Neural cell (in vitro differentiated cells): ENCODE data around the gene MLLT6. TPM values are rescaled to one million over a fixed set of nuclear protein-coding genes. Genes with fewer than 3 reads are reported as not detected.

Experiments
- H2AFZ ChIP-seq: fragments of 200-600, 300-800 bp; sonication (generic), shearing (Covaris generic); 2 replicates; pipeline ENCODE4 v1.6.0; 2014; ENCODE audit warnings: low read depth, mild to moderate bottlenecking, antibody characterized with exemption, low read length, moderate library complexity
- H3F3A ChIP-seq: fragments of 200-600 bp; shearing (Covaris generic); 2 replicates; pipeline ENCODE4 v1.6.1; 2016; ENCODE audit warnings: mild to moderate bottlenecking, moderate library complexity, mixed read lengths, antibody characterized with exemption, low read length; ENCODE audit not compliant: insufficient read depth, poor library complexity, severe bottlenecking
- H3K27ac ChIP-seq: fragments of 200-600, 300-800 bp; sonication (generic), shearing (Covaris generic); 2 replicates; pipeline ENCODE4 v1.5.1; 2014; ENCODE audit warnings: mild to moderate bottlenecking, low read length, moderate library complexity
- H3K27me3 ChIP-seq: fragments of 300-800, 200-600 bp; sonication (generic), shearing (Covaris generic); 2 replicates; pipeline ENCODE4 v1.6.0; 2014; ENCODE audit warnings: mild to moderate bottlenecking, low read depth, low read length, moderate library complexity; ENCODE audit not compliant: insufficient read depth
- H3K36me3 ChIP-seq: fragments of 300-800, 200-600 bp; sonication (generic), shearing (Covaris generic); 2 replicates; pipeline ENCODE4 v1.5.1; 2014; ENCODE audit warnings: mild to moderate bottlenecking, antibody characterized with exemption, low read length, moderate library complexity; ENCODE audit not compliant: insufficient read depth
- H3K4me2 ChIP-seq: fragments of 300-800, 200-600 bp; sonication (generic), shearing (Covaris generic); 2 replicates; pipeline ENCODE4 v1.6.0; 2014; ENCODE audit warnings: mild to moderate bottlenecking, low read length
- H3K4me3 ChIP-seq: fragments of 300-800, 200-600 bp; sonication (generic), shearing (Covaris generic); 2 replicates; pipeline ENCODE4 v1.5.1; 2014; ENCODE audit warnings: mild to moderate bottlenecking, low read length, moderate library complexity
- H3K79me2 ChIP-seq: fragments of 200-600 bp; shearing (Covaris generic); replicated peaks from 2 replicates; pipeline ENCODE4 v1.6.0; 2014; ENCODE audit warnings: mild to moderate bottlenecking, low read length, moderate library complexity; ENCODE audit not compliant: insufficient read depth
- H3K9ac ChIP-seq: fragments of 300-800, 200-600 bp; sonication (generic), shearing (Covaris generic); 2 replicates; pipeline ENCODE4 v1.6.1; 2016; ENCODE audit warnings: mild to moderate bottlenecking, low read length, mixed read lengths
- H3K9me2 ChIP-seq: fragments of 200-600 bp; shearing (Covaris generic); 2 replicates; pipeline ENCODE4 v1.6.1; 2016; ENCODE audit warnings: mild to moderate bottlenecking, low read length, mixed read lengths; ENCODE audit not compliant: insufficient read depth
- H3K9me3 ChIP-seq: fragments of 200-600, 300-800 bp; sonication (generic), shearing (Covaris generic); 2 replicates; pipeline ENCODE4 v1.6.1; 2016; ENCODE audit warnings: mild to moderate bottlenecking, mixed run types, low read length, moderate library complexity, mixed read lengths
- H4K20me1 ChIP-seq: fragments of 200-600 bp; shearing (Covaris generic); 2 replicates; pipeline ENCODE4 v1.6.1; 2016; ENCODE audit warnings: mild to moderate bottlenecking, mixed run types; ENCODE audit not compliant: insufficient read depth
- EP300 ChIP-seq: fragments of 450-650 bp; conservative IDR thresholded peaks from 2 replicates; pipeline ENCODE4 v1.6.1; 2014; ENCODE audit warnings: antibody characterized with exemption, mild to moderate bottlenecking, moderate library complexity; ENCODE audit not compliant: poor library complexity, severe bottlenecking
- EZH2 ChIP-seq: fragments of 200-600, 300-800 bp; shearing (Covaris generic), sonication (generic); IDR thresholded peaks from 2 replicates; pipeline ENCODE4 v1.6.1; 2014; ENCODE audit warnings: antibody characterized with exemption, low read length, borderline replicate concordance, mild to moderate bottlenecking; ENCODE audit not compliant: insufficient read depth, poor library complexity, severe bottlenecking
- MXI1 ChIP-seq: fragments of 450-650 bp; conservative IDR thresholded peaks from 2 replicates; pipeline ENCODE4 v1.6.1; 2014; ENCODE audit warnings: antibody characterized with exemption, mild to moderate bottlenecking; ENCODE audit not compliant: poor library complexity, severe bottlenecking
- POLR2AphosphoS5 ChIP-seq: IDR thresholded peaks from 2 replicates; pipeline ENCODE4 v1.6.1; 2012
- RAD21 ChIP-seq: fragments of 450-650 bp; conservative IDR thresholded peaks from 2 replicates; pipeline ENCODE4 v1.6.1; 2014; ENCODE audit warnings: antibody characterized with exemption, mild to moderate bottlenecking, moderate library complexity
- REST ChIP-seq: IDR thresholded peaks from 2 replicates; pipeline ENCODE4 v1.6.1; 2012; ENCODE audit warnings: borderline replicate concordance
- SMC3 ChIP-seq: fragments of 450-650 bp; conservative IDR thresholded peaks from 2 replicates; pipeline ENCODE4 v1.6.1; 2014; ENCODE audit warnings: antibody characterized with exemption, mild to moderate bottlenecking, moderate library complexity; ENCODE audit not compliant: poor library complexity
- TAF1 ChIP-seq: IDR thresholded peaks from 2 replicates; pipeline ENCODE4 v1.6.1; 2012; ENCODE audit warnings: low read depth
- polyA plus RNA-seq: library from polyadenylated mRNA; depleted of rRNA; stranded (reverse); fragments of >200 nt; gene quantifications from 2 replicates; pipeline ENCODE4 v1.2.3, GENCODE V29; 2014
- TF ChIP-seq, protein P1 (sequence below): fragments of 450-650 bp; IDR thresholded peaks from 2 replicates; pipeline ENCODE4 v1.5.1; 2014; ENCODE audit warnings: antibody characterized with exemption, mild to moderate bottlenecking, moderate library complexity; ENCODE audit not compliant: poor library complexity, severe bottlenecking

The MLLT6 gene
- polyA plus RNA-seq, 1 donor from 2014 or later = 19.7 TPM

DNA sequence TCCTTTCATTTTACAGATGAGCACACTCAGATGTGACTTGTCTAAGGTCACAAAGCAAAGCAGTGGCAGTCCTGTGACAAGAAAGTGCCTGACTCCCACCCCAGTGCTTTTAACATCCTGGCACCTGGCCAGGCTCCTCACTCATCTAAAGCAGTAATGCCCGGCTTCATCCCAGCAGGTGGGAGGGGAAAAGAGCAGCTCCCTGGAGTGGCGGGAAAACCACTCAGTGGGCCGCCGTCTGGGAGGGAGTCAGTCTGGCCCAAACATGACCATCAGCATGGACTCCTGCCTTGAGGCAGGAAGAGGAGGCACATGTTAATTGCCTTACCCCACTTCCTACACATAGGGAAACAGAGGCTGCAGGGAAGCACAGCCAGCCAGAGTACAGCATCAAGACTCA is 40.5 kb downstream of the MLLT6 start (continued):
- TF ChIP-seq, protein P1, sequence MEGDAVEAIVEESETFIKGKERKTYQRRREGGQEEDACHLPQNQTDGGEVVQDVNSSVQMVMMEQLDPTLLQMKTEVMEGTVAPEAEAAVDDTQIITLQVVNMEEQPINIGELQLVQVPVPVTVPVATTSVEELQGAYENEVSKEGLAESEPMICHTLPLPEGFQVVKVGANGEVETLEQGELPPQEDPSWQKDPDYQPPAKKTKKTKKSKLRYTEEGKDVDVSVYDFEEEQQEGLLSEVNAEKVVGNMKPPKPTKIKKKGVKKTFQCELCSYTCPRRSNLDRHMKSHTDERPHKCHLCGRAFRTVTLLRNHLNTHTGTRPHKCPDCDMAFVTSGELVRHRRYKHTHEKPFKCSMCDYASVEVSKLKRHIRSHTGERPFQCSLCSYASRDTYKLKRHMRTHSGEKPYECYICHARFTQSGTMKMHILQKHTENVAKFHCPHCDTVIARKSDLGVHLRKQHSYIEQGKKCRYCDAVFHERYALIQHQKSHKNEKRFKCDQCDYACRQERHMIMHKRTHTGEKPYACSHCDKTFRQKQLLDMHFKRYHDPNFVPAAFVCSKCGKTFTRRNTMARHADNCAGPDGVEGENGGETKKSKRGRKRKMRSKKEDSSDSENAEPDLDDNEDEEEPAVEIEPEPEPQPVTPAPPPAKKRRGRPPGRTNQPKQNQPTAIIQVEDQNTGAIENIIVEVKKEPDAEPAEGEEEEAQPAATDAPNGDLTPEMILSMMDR = no peak
- no peak for TF ChIP-seq SMC3

- no peaks in the 10 kb centered on the region for H3K9me2 ChIP-seq
- TF ChIP-seq POLR2AphosphoS5 = no peak
- peak; percentile 45 for TF ChIP-seq REST
- TF ChIP-seq EZH2 = no peak
- no peak for TF ChIP-seq RAD21
- peak; percentile 28 for TF ChIP-seq TAF1
- H3K9ac ChIP-seq = peak overlapping the region; percentile 100
- peak overlapping the region; percentile 79 for H3K4me2 ChIP-seq
- H3K36me3 ChIP-seq = no peaks in the 10 kb centered on the region
- no peak overlapping the region for H2AFZ ChIP-seq
- H4K20me1 ChIP-seq = peaks cover 10% of the 10 kb centered on the region
- peak overlapping the region; percentile 94 for H3K27ac ChIP-seq
- no peaks in the 10 kb centered on the region for H3K27me3 ChIP-seq
- H3F3A ChIP-seq = no peaks in the 10 kb centered on the region
- peak overlapping the region; percentile 94 for H3K4me3 ChIP-seq
- peaks cover 74% of the 10 kb centered on the region for H3K79me2 ChIP-seq
- H3K9me3 ChIP-seq = no peaks in the 10 kb centered on the region
Observed at GRCh38 chr17:38746004-38746848, 41.2 kb downstream of the MLLT6 start.

GRCh38 chr17:38746849-38747462 is 41.9 kb downstream of the MLLT6 start:
- Histone ChIP-seq H3K27me3 (no peaks in the 10 kb centered on the region), H3K9me3 (no peaks in the 10 kb centered on the region), H3K27ac (peak overlapping the region; percentile 94), H2AFZ (no peak overlapping the region), H3K9ac (peak overlapping the region; percentile 100), H3F3A (no peaks in the 10 kb centered on the region), H3K4me3 (peak overlapping the region; percentile 94), H3K4me2 (peak overlapping the region; percentile 79), H4K20me1 (peaks cover 3% of the 10 kb centered on the region), H3K9me2 (no peaks in the 10 kb centered on the region), H3K79me2 (peaks cover 67% of the 10 kb centered on the region), H3K36me3 (no peaks in the 10 kb centered on the region)
- TF ChIP-seq TAF1 (no peak), RAD21 (no peak), SMC3 (no peak), POLR2AphosphoS5 (no peak), REST (no peak), EZH2 (no peak), EP300 (no peak), MXI1 (no peak)
- TF ChIP-seq, protein P1 = no peak
